A673 (cell line): ENCODE results near the gene NXNL2. TPM values are rescaled to one million over a fixed set of nuclear protein-coding genes. Genes with fewer than 3 reads are reported as not detected.

Experiments used
- BruUV-seq: library from RNA; stranded (reverse); fragments of 400-500 nt; replicated peaks from 2 replicates; lab custom pipeline; 2021; lab: Mats Ljungman, UMichigan
- CTCF ChIA-PET: fragments of 300-600 bp; sonication (Branson Sonifier 250); formaldehyde crosslinking; loops from one replicate; lab custom pipeline; 2022; ENCODE audit warnings: antibody characterized with exemption; lab: Charles Lee
- POLR2A ChIA-PET: fragments of 300-600 bp; sonication (Branson Sonifier 250); formaldehyde crosslinking; loops from one replicate; lab custom pipeline; 2022; ENCODE audit warnings: antibody characterized with exemption; ENCODE audit not compliant: low non-redundant PET; lab: Charles Lee
- DNase-seq: peaks from one replicate; pipeline ENCODE4 v3.0.0-alpha.2; 2015; ENCODE audit warnings: low spot score
- H3K27ac ChIP-seq: fragments of 200-600 bp; sonication (generic); 2 replicates; pipeline ENCODE4 v1.5.1; 2016; ENCODE audit warnings: mixed run types, low read depth, mild to moderate bottlenecking, mixed read lengths, antibody characterized with exemption, low read length; ENCODE audit not compliant: poor library complexity, severe bottlenecking
- H3K27me3 ChIP-seq: fragments of 200-600 bp; sonication (generic); replicated peaks from 2 replicates; pipeline ENCODE4 v1.6.1; 2017; ENCODE audit warnings: mixed run types, low read depth, mild to moderate bottlenecking, mixed read lengths, antibody characterized with exemption, low read length; ENCODE audit not compliant: insufficient read depth, poor library complexity
- H3K36me3 ChIP-seq: fragments of 200-600 bp; sonication (generic); 2 replicates; pipeline ENCODE4 v1.6.1; 2016; ENCODE audit warnings: mixed run types, mild to moderate bottlenecking, mixed read lengths, antibody characterized with exemption, low read length; ENCODE audit not compliant: insufficient read depth, poor library complexity, severe bottlenecking
- H3K4me1 ChIP-seq: fragments of 200-600 bp; sonication (generic); 2 replicates; pipeline ENCODE4 v1.6.1; 2017; ENCODE audit warnings: mixed run types, mild to moderate bottlenecking, mixed read lengths, antibody characterized with exemption, low read length; ENCODE audit not compliant: insufficient read depth, poor library complexity, severe bottlenecking
- H3K4me3 ChIP-seq: fragments of 200-600 bp; sonication (generic); 2 replicates; pipeline ENCODE4 v1.5.1; 2016; ENCODE audit warnings: low read depth, mixed run types, mild to moderate bottlenecking, mixed read lengths, low read length; ENCODE audit not compliant: poor library complexity, severe bottlenecking
- H3K9me3 ChIP-seq: fragments of 200-600 bp; sonication (generic); 2 replicates; pipeline ENCODE4 v1.6.1; 2016; ENCODE audit warnings: mixed run types, low read depth, mild to moderate bottlenecking, mixed read lengths, antibody characterized with exemption, low read length; ENCODE audit not compliant: poor library complexity, severe bottlenecking
- EZH2 ChIP-seq: fragments of 200-600 bp; sonication (generic); IDR thresholded peaks from 2 replicates; pipeline ENCODE4 v1.6.1; 2017; ENCODE audit warnings: borderline replicate concordance, low read depth, mild to moderate bottlenecking, mixed read lengths, antibody characterized with exemption, low read length; ENCODE audit not compliant: poor library complexity, severe bottlenecking
- intact Hi-C: fragments of 100-400 bp; cut with micrococcal nuclease; formaldehyde crosslinking; loops from one replicate; pipeline ENCODE4 v1.10.0; 2022; ENCODE audit not compliant: unreplicated experiment
- total RNA-seq: library from RNA; stranded (reverse); gene quantifications from 2 replicates; pipeline ENCODE4 v1.2.3, GENCODE V29; 2021
- TF ChIP-seq, protein P1 (sequence below): fragments of 300-800, 200-600 bp; sonication (generic); conservative IDR thresholded peaks from 2 replicates; pipeline ENCODE4 v1.5.1; 2017; ENCODE audit warnings: low read depth, mild to moderate bottlenecking, antibody characterized with exemption, low read length, moderate library complexity, mixed read lengths

NXNL2 gene
- total RNA-seq, 1 experiment from 2014 or later = 1.3 TPM

GRCh38 chr9:88529496-88529895 lies 5.5 kb upstream of the NXNL2 start:
- TF ChIP-seq, protein P1, sequence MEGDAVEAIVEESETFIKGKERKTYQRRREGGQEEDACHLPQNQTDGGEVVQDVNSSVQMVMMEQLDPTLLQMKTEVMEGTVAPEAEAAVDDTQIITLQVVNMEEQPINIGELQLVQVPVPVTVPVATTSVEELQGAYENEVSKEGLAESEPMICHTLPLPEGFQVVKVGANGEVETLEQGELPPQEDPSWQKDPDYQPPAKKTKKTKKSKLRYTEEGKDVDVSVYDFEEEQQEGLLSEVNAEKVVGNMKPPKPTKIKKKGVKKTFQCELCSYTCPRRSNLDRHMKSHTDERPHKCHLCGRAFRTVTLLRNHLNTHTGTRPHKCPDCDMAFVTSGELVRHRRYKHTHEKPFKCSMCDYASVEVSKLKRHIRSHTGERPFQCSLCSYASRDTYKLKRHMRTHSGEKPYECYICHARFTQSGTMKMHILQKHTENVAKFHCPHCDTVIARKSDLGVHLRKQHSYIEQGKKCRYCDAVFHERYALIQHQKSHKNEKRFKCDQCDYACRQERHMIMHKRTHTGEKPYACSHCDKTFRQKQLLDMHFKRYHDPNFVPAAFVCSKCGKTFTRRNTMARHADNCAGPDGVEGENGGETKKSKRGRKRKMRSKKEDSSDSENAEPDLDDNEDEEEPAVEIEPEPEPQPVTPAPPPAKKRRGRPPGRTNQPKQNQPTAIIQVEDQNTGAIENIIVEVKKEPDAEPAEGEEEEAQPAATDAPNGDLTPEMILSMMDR = no peak
- no peak for TF ChIP-seq EZH2
- H3K27ac ChIP-seq = no peak overlapping the region
- no peak for DNase-seq
- no peaks in the 10 kb centered on the region for H3K9me3 ChIP-seq
- peaks cover 20% of the 10 kb centered on the region for H3K4me1 ChIP-seq
- CTCF ChIA-PET = no interaction called here
- no peaks in the 10 kb centered on the region for H3K36me3 ChIP-seq
- no peak overlapping the region for H3K4me3 ChIP-seq
- BruUV-seq = no TSS peak
- POLR2A ChIA-PET = no interaction called here
- intact Hi-C loops = no loop called here
- H3K27me3 ChIP-seq = no peaks in the 10 kb centered on the region

GRCh38 chr9:88530051-88530450 lies 4.9 kb upstream of the NXNL2 start:
- Histone ChIP-seq H3K36me3 (no peaks in the 10 kb centered on the region), H3K9me3 (no peaks in the 10 kb centered on the region), H3K27me3 (no peaks in the 10 kb centered on the region), H3K4me3 (no peak overlapping the region), H3K4me1 (peaks cover 21% of the 10 kb centered on the region), H3K27ac (no peak overlapping the region)
- TF ChIP-seq, protein P1 = no peak
- no peak for TF ChIP-seq EZH2
- POLR2A ChIA-PET = no interaction called here
- CTCF ChIA-PET = no interaction called here
- intact Hi-C loops = loop anchor here (5.0 kb wide), 1 partner anchor 138 kb away; no protein-coding TSS in a partner anchor
- BruUV-seq = no TSS peak
- DNase-seq = no peak

DNA sequence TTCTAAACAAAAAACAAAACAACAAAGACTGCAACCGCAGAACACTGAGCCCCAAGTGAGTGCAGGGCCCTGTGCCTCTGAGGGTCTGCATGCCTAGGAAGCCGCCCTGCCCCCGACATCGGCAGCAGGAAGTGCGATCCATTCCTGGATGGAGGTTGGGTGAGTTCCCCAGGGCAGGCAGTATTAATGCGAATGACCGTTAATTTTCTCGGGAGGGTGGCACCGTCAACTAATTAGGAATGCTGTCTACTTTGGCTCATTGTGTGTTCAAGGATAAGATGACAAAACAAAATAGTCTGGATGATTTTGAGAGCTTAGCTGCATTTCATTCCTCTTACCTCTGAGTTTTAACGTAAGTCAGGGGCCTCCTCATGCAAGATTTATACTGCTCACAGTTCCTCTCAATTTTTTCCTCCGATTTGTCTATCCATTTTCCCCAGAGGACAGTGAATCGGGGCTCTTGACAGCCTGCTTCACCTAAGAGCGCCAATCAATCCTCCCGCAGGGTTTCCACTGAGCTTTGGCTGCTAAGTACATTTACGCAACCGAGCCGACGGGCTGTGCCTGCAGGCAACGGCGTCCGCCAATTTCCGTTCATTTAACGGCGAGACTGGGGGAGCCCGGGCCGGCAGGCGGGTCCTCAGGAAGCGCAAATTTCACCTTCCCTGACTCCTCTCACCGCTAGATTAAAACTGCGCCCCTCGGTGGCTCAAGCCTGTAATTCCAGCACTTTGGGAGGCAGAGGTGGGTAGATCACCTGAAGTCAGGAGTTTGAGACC lies 2.9 kb upstream of the NXNL2 start:
- Histone ChIP-seq H3K9me3 (no peaks in the 10 kb centered on the region), H3K27ac (peak overlapping the region; percentile 48), H3K4me3 (peak overlapping the region; percentile 53), H3K36me3 (no peaks in the 10 kb centered on the region), H3K4me1 (peaks cover 38% of the 10 kb centered on the region), H3K27me3 (no peaks in the 10 kb centered on the region)
- TF ChIP-seq EZH2 = no peak
- TF ChIP-seq, protein P1 = peak; percentile 48
- intact Hi-C loops = loop anchor here (5.0 kb wide), 1 partner anchor 140 kb away; no protein-coding TSS in a partner anchor
- no TSS peak for BruUV-seq
- ChIA-PET POLR2A (no interaction called here), CTCF (interaction anchor here (0.6 kb wide), 1 partner anchor 439 kb away, joined by 3 read pairs; no protein-coding TSS in a partner anchor)
- DNase-seq = peak; percentile 93
